Activated CD4-positive, alpha-beta T cell treated with anti-CD3 and anti-CD28 coated beads for 24 hours (primary cell): ENCODE measurements around the gene SETBP1.

Source experiments
- DNase-seq, 2 donors: peaks; one replicate each; pipeline ENCODE4 v3.0.0-alpha.2; 2020; ENCODE audit warnings: low read depth in 2 of 2

The SETBP1 gene

GRCh38 chr18:44815108-44815507 lies 134.4 kb downstream of the SETBP1 start:
- no peak for DNase-seq

- DNase-seq: no peak
Observed at GRCh38 chr18:44816050-44816449, 135.4 kb downstream of the SETBP1 start.

GRCh38 chr18:44816477-44816876 lies 135.8 kb downstream of the SETBP1 start:
- no peak for DNase-seq

GRCh38 chr18:44817831-44818473 lies 137.3 kb downstream of the SETBP1 start:
- DNase-seq: no peak

GRCh38 chr18:44818668-44819403 lies 138.1 kb downstream of the SETBP1 start:
- no peak for DNase-seq

- DNase-seq: no peak
Observed at GRCh38 chr18:44819944-44820510, 139.3 kb downstream of the SETBP1 start.

GRCh38 chr18:44821924-44822323 lies 141.2 kb downstream of the SETBP1 start:
- DNase-seq: no peak

- DNase-seq: no peak
Observed at GRCh38 chr18:44823286-44823685, 142.6 kb downstream of the SETBP1 start.

- no peak for DNase-seq
Observed at GRCh38 chr18:44823782-44824181, 143.1 kb downstream of the SETBP1 start.

GRCh38 chr18:44824884-44825283 lies 144.2 kb downstream of the SETBP1 start:
- no peak for DNase-seq

- DNase-seq: no peak
Observed at GRCh38 chr18:44826418-44827259, 146.0 kb downstream of the SETBP1 start.

- DNase-seq: no peak
Observed at GRCh38 chr18:44828080-44828479, 147.4 kb downstream of the SETBP1 start.

GRCh38 chr18:44830581-44830980 lies 149.9 kb downstream of the SETBP1 start:
- DNase-seq: no peak

GRCh38 chr18:44833786-44834185 lies 153.1 kb downstream of the SETBP1 start:
- DNase-seq: no peak

- no peak for DNase-seq
Observed at GRCh38 chr18:44834867-44835469, 154.3 kb downstream of the SETBP1 start.

- no peak for DNase-seq
Observed at GRCh38 chr18:44835703-44836102, 155.0 kb downstream of the SETBP1 start.

GRCh38 chr18:44836263-44836662 lies 155.6 kb downstream of the SETBP1 start:
- no peak for DNase-seq

GRCh38 chr18:44837482-44838180 lies 156.9 kb downstream of the SETBP1 start:
- no peak for DNase-seq

GRCh38 chr18:44838971-44839666 lies 158.4 kb downstream of the SETBP1 start:
- peak; percentile 47 for DNase-seq

GRCh38 chr18:44840058-44840790 lies 159.5 kb downstream of the SETBP1 start:
- DNase-seq: no peak
